HEK293 (cell line): ENCODE measurements around the gene PAPLN.
A peak's percentile ranks its signal among the peaks of the same experiment; 100 is the strongest.

ENCODE experiments used
- BCL11A ChIP-seq: fragments of 450-650 bp; formaldehyde crosslinking; IDR thresholded peaks from 2 replicates; pipeline ENCODE4 v1.5.1; 2016; ENCODE audit warnings: low read depth, missing biosample characterization, missing genetic modification characterization
- BCL11B ChIP-seq: fragments of 450-650 bp; formaldehyde crosslinking; IDR thresholded peaks from 2 replicates; pipeline ENCODE4 v1.5.1; 2016; ENCODE audit warnings: low read depth, missing biosample characterization, missing genetic modification characterization
- CTCF ChIP-seq: fragments of 450-650 bp; formaldehyde crosslinking; IDR thresholded peaks from 2 replicates; pipeline ENCODE4 v1.5.1; 2016; ENCODE audit warnings: missing biosample characterization, missing genetic modification characterization
- YY1 ChIP-seq: fragments of 450-650 bp; formaldehyde crosslinking; IDR thresholded peaks from 2 replicates; pipeline ENCODE4 v1.5.1; 2018; ENCODE audit warnings: missing biosample characterization, missing genetic modification characterization
- ZBTB11 ChIP-seq: fragments of 450-650 bp; formaldehyde crosslinking; conservative IDR thresholded peaks from 2 replicates; pipeline ENCODE4 v1.5.1; 2016; ENCODE audit warnings: low read depth, missing biosample characterization, missing genetic modification characterization
- ZBTB8A ChIP-seq: fragments of 450-650 bp; formaldehyde crosslinking; IDR thresholded peaks from 2 replicates; pipeline ENCODE4 v1.5.1; 2016; ENCODE audit warnings: missing biosample characterization, missing genetic modification characterization
- ZNF416 ChIP-seq: fragments of 450-650 bp; formaldehyde crosslinking; IDR thresholded peaks from 2 replicates; pipeline ENCODE4 v1.5.1; 2016; ENCODE audit warnings: missing biosample characterization, missing genetic modification characterization
- ZNF423 ChIP-seq: fragments of 450-650 bp; formaldehyde crosslinking; IDR thresholded peaks from 2 replicates; pipeline ENCODE4 v1.5.1; 2016; ENCODE audit warnings: missing biosample characterization, missing genetic modification characterization
- ZNF530 ChIP-seq: fragments of 450-650 bp; formaldehyde crosslinking; IDR thresholded peaks from 2 replicates; pipeline ENCODE4 v1.5.1; 2016; ENCODE audit warnings: low read depth, missing biosample characterization, missing genetic modification characterization
- ZNF549 ChIP-seq: fragments of 450-650 bp; IDR thresholded peaks from 2 replicates; pipeline ENCODE4 v1.5.1; 2018; ENCODE audit warnings: missing biosample characterization, missing genetic modification characterization, mild to moderate bottlenecking, inconsistent platforms, moderate library complexity
- ZNF610 ChIP-seq: fragments of 450-650 bp; formaldehyde crosslinking; IDR thresholded peaks from 2 replicates; pipeline ENCODE4 v1.5.1; 2016; ENCODE audit warnings: missing biosample characterization, missing genetic modification characterization, borderline replicate concordance
- ZNF777 ChIP-seq: fragments of 450-650 bp; formaldehyde crosslinking; IDR thresholded peaks from 2 replicates; pipeline ENCODE4 v1.5.1; 2017; ENCODE audit warnings: missing biosample characterization, missing genetic modification characterization, borderline replicate concordance
- TF ChIP-seq, protein P1 (sequence below): fragments of 450-650 bp; formaldehyde crosslinking; IDR thresholded peaks from 2 replicates; pipeline ENCODE4 v1.5.1; 2016; ENCODE audit warnings: missing biosample characterization, missing genetic modification characterization, low read depth

DNA sequence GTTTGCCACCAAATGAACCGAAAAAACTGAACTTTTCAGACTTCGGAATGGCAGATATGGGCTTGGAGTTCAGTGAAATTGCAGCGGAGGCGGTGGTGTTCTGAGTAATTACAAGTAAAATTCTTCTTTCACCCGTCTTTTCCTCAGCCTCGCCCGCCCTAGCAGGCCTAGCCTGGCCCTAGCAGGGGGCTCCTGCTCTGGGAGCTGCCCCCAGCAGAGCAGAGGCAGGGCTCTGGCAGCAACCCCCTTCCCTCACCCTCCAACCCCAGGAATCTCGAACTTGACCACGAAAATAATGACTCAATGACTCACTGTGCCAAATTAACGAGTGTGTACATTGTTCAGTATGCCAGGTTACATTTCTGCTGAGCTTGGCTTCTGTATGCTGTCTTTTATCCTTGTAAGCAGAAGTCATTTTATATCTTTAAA, 1.1 kb downstream of the PAPLN start:
- TF ChIP-seq CTCF (tag by site-specific recombination) (no peak), YY1 (no peak), ZNF416 (tag by site-specific recombination) (no peak), ZBTB11 (tag by site-specific recombination) (no peak), ZNF530 (no peak), ZBTB8A (0 out of 2 replicates have a peak, but pooled peaks have one; percentile 18), ZNF610 (tag by site-specific recombination) (no peak), ZNF423 (tag by site-specific recombination) (peak; percentile 79), ZNF549 (tag by site-specific recombination) (no peak), ZNF777 (no peak), BCL11B (tag by site-specific recombination) (no peak), BCL11A (tag by site-specific recombination) (no peak)
- TF ChIP-seq, protein P1, sequence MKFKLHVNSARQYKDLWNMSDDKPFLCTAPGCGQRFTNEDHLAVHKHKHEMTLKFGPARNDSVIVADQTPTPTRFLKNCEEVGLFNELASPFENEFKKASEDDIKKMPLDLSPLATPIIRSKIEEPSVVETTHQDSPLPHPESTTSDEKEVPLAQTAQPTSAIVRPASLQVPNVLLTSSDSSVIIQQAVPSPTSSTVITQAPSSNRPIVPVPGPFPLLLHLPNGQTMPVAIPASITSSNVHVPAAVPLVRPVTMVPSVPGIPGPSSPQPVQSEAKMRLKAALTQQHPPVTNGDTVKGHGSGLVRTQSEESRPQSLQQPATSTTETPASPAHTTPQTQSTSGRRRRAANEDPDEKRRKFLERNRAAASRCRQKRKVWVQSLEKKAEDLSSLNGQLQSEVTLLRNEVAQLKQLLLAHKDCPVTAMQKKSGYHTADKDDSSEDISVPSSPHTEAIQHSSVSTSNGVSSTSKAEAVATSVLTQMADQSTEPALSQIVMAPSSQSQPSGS = no peak
